ENCODE results near the gene TMEM242.

TMEM242 gene

DNA sequence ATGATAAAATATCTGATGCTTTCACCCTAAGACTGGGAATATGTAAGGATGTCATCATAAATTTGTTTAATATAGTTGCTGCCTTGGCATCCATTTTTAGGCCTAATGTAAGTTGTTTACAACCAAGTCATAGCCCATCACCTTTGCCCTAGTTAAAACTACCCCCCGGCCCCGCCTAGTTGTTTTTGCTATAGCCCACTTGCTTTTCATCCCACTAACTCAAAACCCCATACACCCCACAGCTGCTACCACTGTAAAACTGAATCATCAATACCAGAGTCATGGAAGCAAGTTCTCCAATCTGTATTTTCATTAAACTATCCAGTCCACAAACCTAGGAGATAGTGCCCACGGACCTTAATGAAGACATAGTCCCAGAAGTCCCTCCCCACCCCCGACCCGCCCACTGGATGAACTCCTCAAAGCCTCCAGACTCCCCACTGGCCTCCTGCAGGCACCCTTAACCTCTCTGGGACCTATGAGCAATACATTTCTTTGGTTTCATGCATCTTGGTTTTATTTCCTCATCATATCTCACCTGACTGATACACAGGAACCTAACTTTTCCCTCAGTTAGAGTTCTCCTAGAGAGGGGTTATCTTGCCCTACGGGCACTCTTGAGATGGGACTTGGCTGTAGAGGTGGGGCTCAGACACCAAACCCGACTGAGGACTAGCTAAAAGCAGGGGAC is 45.2 kb upstream of the TMEM242 start:
- Histone ChIP-seq H3K79me2 (ENCODE audit: control insufficient read depth, low read length) (no peaks in the 10 kb centered on the region), H3K4me3 (ENCODE audit: low read length) (no peak overlapping the region), H3K27ac (ENCODE audit: low read depth, low read length) (no peak overlapping the region), H4K20me1 (ENCODE audit: control insufficient read depth, insufficient read depth, low read depth, low read length) (no peaks in the 10 kb centered on the region), H3F3A (ENCODE audit: control insufficient read depth, insufficient read depth) (peaks cover 10% of the 10 kb centered on the region), H3K9me2 (replicated peaks; ENCODE audit: control insufficient read depth, low read length) (no peaks in the 10 kb centered on the region), H3K27me3 (ENCODE audit: control insufficient read depth, low read length) (peaks cover 49% of the 10 kb centered on the region), H3K36me3 (ENCODE audit: control insufficient read depth, low read length) (no peaks in the 10 kb centered on the region), H3K9me3 (ENCODE audit: control insufficient read depth, insufficient read depth, low read length) (no peaks in the 10 kb centered on the region), H3K4me1 (ENCODE audit: control insufficient read depth, low read length) (peaks cover 21% of the 10 kb centered on the region), H3K4me2 (ENCODE audit: low read length) (no peak overlapping the region)
- TF ChIP-seq, protein P1, sequence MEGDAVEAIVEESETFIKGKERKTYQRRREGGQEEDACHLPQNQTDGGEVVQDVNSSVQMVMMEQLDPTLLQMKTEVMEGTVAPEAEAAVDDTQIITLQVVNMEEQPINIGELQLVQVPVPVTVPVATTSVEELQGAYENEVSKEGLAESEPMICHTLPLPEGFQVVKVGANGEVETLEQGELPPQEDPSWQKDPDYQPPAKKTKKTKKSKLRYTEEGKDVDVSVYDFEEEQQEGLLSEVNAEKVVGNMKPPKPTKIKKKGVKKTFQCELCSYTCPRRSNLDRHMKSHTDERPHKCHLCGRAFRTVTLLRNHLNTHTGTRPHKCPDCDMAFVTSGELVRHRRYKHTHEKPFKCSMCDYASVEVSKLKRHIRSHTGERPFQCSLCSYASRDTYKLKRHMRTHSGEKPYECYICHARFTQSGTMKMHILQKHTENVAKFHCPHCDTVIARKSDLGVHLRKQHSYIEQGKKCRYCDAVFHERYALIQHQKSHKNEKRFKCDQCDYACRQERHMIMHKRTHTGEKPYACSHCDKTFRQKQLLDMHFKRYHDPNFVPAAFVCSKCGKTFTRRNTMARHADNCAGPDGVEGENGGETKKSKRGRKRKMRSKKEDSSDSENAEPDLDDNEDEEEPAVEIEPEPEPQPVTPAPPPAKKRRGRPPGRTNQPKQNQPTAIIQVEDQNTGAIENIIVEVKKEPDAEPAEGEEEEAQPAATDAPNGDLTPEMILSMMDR (IDR thresholded peaks at IDR 0.05; ENCODE audit: low read depth, low read length, poor library complexity, severe bottlenecking): no peak
- TF ChIP-seq EZH2phosphoT487 (IDR thresholded peaks at IDR 0.05; ENCODE audit: borderline replicate concordance, low read length): no peak

DNA sequence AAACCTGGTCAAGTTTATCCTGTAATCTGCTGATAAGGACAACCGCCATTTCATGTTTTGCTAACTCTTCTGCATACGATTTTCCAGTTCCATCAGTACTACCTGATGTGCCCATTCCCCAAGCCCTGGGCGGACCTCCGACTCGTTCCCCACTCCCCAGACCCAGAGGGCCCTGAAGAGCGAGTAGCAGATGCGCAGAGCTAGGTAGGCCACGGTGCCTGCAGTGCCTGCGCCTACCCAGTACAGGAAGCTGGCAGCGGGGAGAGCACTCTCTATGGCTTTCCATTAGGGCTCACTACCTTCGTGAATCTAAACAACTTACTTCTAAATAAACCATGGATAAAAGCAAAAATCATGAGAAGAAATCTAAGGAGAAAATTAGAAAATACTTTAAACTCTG is 43.3 kb upstream of the TMEM242 start:
- TF ChIP-seq, protein P1 (IDR thresholded peaks at IDR 0.05; ENCODE audit: low read depth, low read length, poor library complexity, severe bottlenecking): no peak
- no peak for TF ChIP-seq EZH2phosphoT487 (IDR thresholded peaks at IDR 0.05; ENCODE audit: borderline replicate concordance, low read length)
- peaks cover 21% of the 10 kb centered on the region for H3K4me1 ChIP-seq (ENCODE audit: control insufficient read depth, low read length)
- H3K9me3 ChIP-seq (ENCODE audit: control insufficient read depth, insufficient read depth, low read length): no peaks in the 10 kb centered on the region
- H3K9me2 ChIP-seq (replicated peaks; ENCODE audit: control insufficient read depth, low read length): no peaks in the 10 kb centered on the region
- no peak overlapping the region for H3K4me3 ChIP-seq (ENCODE audit: low read length)
- no peak overlapping the region for H3K27ac ChIP-seq (ENCODE audit: low read depth, low read length)
- no peaks in the 10 kb centered on the region for H3K79me2 ChIP-seq (ENCODE audit: control insufficient read depth, low read length)
- H3K27me3 ChIP-seq (ENCODE audit: control insufficient read depth, low read length): peaks cover 43% of the 10 kb centered on the region
- no peaks in the 10 kb centered on the region for H3K36me3 ChIP-seq (ENCODE audit: control insufficient read depth, low read length)
- no peak overlapping the region for H3K4me2 ChIP-seq (ENCODE audit: low read length)
- peaks cover 10% of the 10 kb centered on the region for H3F3A ChIP-seq (ENCODE audit: control insufficient read depth, insufficient read depth)
- no peaks in the 10 kb centered on the region for H4K20me1 ChIP-seq (ENCODE audit: control insufficient read depth, insufficient read depth, low read depth, low read length)

DNA sequence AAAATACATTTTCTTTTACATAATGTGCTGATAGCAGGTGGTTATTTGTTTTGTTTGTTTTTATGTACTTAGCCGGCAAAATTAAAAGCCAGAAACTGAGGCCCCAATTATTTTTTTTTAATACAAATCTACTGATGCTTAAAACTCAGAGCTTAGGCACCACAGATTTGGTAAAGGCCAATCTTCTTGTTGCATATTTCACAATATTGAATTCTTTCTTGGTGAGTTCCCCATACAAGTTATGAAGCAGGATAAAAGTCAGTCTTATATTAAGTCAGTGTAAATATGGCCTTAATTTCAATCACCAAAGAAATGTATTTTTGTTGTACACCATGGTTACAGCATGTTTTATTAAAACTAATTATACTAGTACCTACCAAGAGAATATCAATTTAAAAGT is 41.4 kb upstream of the TMEM242 start:
- Histone ChIP-seq H3K79me2 (ENCODE audit: control insufficient read depth, low read length) (no peaks in the 10 kb centered on the region), H3K9me2 (replicated peaks; ENCODE audit: control insufficient read depth, low read length) (no peaks in the 10 kb centered on the region), H4K20me1 (ENCODE audit: control insufficient read depth, insufficient read depth, low read depth, low read length) (no peaks in the 10 kb centered on the region), H3K4me2 (ENCODE audit: low read length) (no peak overlapping the region), H3K27me3 (ENCODE audit: control insufficient read depth, low read length) (peaks cover 45% of the 10 kb centered on the region), H3K4me3 (ENCODE audit: low read length) (no peak overlapping the region), H3K4me1 (ENCODE audit: control insufficient read depth, low read length) (peaks cover 13% of the 10 kb centered on the region), H3K27ac (ENCODE audit: low read depth, low read length) (no peak overlapping the region), H3F3A (ENCODE audit: control insufficient read depth, insufficient read depth) (peaks cover 5% of the 10 kb centered on the region), H3K36me3 (ENCODE audit: control insufficient read depth, low read length) (no peaks in the 10 kb centered on the region), H3K9me3 (ENCODE audit: control insufficient read depth, insufficient read depth, low read length) (no peaks in the 10 kb centered on the region)
- TF ChIP-seq, protein P1 (IDR thresholded peaks at IDR 0.05; ENCODE audit: low read depth, low read length, poor library complexity, severe bottlenecking): no peak
- TF ChIP-seq EZH2phosphoT487 (IDR thresholded peaks at IDR 0.05; ENCODE audit: borderline replicate concordance, low read length): no peak

Data from DOHH2 (cell line).